Measurements from ENCODE around the gene TMEM144.

Gene TMEM144

DNA sequence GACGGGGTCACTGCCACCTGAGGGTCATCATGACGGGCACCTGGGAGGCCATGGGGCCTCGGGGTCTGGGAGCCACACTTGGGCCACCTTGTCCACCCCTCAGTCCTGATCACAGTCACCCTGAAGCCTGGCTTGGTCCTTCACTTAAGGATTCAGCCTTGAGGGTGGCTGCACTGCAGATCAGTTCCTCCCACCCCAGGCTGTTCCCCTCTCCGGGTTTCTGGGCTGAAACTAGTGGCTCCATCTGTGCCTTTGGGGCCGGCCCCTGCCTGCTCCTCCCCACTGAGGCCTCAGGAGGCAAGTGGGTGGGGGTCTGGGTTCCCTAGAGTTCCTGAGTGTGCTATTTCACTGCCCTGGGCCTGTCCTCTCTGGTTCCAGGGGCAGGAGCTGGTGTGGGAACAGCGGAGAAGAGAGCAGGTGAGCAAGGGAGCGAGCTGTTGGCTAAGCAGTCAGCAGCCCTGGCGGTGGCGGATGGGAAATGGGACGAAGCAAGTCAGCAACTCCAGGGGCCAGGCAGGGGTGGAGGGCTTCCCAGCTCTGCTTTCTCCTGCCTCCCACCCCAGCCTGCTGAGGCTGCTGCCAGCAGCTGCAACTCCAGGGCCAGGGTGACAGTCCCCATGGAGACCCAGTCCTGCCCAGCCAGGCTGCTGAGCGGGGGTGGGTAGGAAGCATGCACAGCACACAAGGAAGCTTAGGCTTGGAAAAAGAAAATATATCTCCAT, 81.2 kb downstream of the TMEM144 start:
- Mint-ChIP-seq H3K27me3 (ENCODE audit: low read depth, poor library complexity) (no peaks in the 10 kb centered on the region), H3K4me1 (no peaks in the 10 kb centered on the region), H3K4me3 (no peak overlapping the region), H3K36me3 (ENCODE audit: low read depth) (peaks cover 5% of the 10 kb centered on the region), H3K9me3 (peaks cover 44% of the 10 kb centered on the region), H3K27ac (no peak overlapping the region)
- TF ChIP-seq, protein P1, sequence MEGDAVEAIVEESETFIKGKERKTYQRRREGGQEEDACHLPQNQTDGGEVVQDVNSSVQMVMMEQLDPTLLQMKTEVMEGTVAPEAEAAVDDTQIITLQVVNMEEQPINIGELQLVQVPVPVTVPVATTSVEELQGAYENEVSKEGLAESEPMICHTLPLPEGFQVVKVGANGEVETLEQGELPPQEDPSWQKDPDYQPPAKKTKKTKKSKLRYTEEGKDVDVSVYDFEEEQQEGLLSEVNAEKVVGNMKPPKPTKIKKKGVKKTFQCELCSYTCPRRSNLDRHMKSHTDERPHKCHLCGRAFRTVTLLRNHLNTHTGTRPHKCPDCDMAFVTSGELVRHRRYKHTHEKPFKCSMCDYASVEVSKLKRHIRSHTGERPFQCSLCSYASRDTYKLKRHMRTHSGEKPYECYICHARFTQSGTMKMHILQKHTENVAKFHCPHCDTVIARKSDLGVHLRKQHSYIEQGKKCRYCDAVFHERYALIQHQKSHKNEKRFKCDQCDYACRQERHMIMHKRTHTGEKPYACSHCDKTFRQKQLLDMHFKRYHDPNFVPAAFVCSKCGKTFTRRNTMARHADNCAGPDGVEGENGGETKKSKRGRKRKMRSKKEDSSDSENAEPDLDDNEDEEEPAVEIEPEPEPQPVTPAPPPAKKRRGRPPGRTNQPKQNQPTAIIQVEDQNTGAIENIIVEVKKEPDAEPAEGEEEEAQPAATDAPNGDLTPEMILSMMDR (IDR thresholded peaks at IDR 0.05) = no peak
- DNase-seq = no peak

DNA sequence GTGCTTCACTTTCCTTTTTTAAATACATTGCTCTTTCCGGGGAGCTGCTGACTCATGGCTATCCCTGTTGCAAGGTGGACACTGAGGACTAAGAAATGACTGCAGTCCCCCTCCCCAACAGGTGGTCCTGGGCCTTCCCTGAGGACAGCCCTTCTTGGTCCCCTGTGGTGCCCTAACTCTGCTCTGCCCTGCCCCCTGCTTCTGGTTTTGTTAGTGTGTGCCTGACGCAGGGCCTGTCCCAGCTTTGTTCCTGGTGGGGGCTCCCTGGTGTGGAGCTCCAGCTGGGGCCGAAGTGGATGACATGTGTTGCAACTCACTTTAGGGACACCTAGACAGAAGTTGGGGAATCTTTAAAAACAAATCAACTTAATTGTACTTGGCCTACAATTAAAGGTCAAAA, 81.9 kb downstream of the TMEM144 start:
- H3K9me3 Mint-ChIP-seq = peaks cover 44% of the 10 kb centered on the region
- H3K27ac Mint-ChIP-seq = no peak overlapping the region
- H3K4me3 Mint-ChIP-seq = no peak overlapping the region
- H3K27me3 Mint-ChIP-seq (ENCODE audit: low read depth, poor library complexity) = no peaks in the 10 kb centered on the region
- TF ChIP-seq, protein P1 (IDR thresholded peaks at IDR 0.05) = no peak
- no peak for DNase-seq
- H3K4me1 Mint-ChIP-seq = no peaks in the 10 kb centered on the region
- H3K36me3 Mint-ChIP-seq (ENCODE audit: low read depth) = peaks cover 5% of the 10 kb centered on the region

DNA sequence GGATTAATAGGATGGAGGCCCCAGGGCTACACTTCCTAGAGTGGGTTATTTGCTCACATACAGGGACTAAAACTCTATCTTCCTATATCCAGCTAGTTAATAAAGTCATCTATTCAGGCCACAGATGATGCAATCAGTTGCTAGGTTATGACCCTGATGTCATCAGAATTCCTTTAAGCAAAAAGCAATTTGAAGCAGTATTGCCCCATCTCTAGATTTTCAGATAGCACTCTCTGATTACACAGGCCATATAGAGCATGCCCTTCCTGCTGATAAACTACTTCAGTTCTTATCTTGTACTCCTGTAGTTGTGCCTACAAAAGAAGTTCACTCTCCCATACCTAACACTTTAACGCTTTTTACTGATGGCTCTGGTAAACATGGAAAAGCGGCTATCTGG, 84.8 kb downstream of the TMEM144 start:
- TF ChIP-seq, protein P1 (IDR thresholded peaks at IDR 0.05) = no peak
- H3K4me1 Mint-ChIP-seq = no peaks in the 10 kb centered on the region
- no peak overlapping the region for H3K4me3 Mint-ChIP-seq
- peaks cover 5% of the 10 kb centered on the region for H3K36me3 Mint-ChIP-seq (ENCODE audit: low read depth)
- no peaks in the 10 kb centered on the region for H3K27me3 Mint-ChIP-seq (ENCODE audit: low read depth, poor library complexity)
- H3K9me3 Mint-ChIP-seq = peaks cover 62% of the 10 kb centered on the region
- H3K27ac Mint-ChIP-seq = no peak overlapping the region
- DNase-seq = no peak

DNA sequence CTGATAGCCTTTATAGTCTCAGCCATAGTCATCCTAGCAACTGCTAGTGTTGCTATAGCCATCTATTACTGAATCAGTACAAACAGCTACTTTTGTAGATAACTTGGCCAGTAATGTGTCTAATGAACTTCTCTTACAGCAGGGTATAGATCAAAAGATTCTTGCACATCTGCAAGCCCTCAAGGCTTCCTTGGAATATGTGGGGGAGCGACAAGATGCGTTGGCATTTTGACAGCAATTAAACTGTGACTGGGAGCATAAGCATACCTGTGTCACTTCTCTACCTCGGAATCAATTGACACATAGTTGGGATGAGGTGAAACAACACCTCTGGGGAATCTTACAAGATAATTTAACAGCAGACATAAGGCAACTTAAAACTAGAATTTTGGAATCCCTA, 87.6 kb downstream of the TMEM144 start:
- H3K4me1 Mint-ChIP-seq = no peaks in the 10 kb centered on the region
- TF ChIP-seq, protein P1 (IDR thresholded peaks at IDR 0.05) = no peak
- H3K4me3 Mint-ChIP-seq = no peak overlapping the region
- no peaks in the 10 kb centered on the region for H3K27me3 Mint-ChIP-seq (ENCODE audit: low read depth, poor library complexity)
- H3K9me3 Mint-ChIP-seq = peaks cover 54% of the 10 kb centered on the region
- H3K27ac Mint-ChIP-seq = no peak overlapping the region
- DNase-seq = no peak
- H3K36me3 Mint-ChIP-seq (ENCODE audit: low read depth) = no peaks in the 10 kb centered on the region

DNA sequence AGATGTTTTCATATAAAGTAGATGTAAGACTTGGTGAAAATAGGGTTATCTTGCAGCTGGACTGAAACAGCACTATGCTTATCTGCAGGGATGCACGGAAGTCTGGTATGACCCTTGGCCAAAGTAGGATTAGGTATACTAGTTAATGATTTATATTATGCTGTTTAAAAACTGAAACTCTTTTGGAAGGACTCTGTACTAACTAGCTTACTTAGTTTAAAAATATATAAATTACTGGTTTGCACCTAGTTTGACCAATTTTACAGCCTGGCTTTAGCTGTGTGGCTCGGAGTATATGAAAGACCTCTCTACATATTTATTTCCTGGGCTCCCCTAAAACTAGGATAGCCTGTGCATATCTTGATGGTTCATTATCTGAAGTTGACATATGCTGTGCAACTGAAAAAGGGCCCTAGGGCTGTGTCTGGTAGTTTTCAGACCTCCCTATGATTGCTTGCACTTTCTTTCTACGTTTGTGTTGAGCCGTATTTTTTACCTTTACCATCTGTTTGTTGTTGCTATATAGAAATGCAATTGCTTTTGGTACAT, 89.2 kb downstream of the TMEM144 start:
- Mint-ChIP-seq H3K36me3 (ENCODE audit: low read depth) (no peaks in the 10 kb centered on the region), H3K27ac (no peak overlapping the region), H3K4me3 (no peak overlapping the region), H3K4me1 (no peaks in the 10 kb centered on the region), H3K27me3 (ENCODE audit: low read depth, poor library complexity) (no peaks in the 10 kb centered on the region), H3K9me3 (peaks cover 41% of the 10 kb centered on the region)
- DNase-seq = no peak
- TF ChIP-seq, protein P1 (IDR thresholded peaks at IDR 0.05) = no peak

DNA sequence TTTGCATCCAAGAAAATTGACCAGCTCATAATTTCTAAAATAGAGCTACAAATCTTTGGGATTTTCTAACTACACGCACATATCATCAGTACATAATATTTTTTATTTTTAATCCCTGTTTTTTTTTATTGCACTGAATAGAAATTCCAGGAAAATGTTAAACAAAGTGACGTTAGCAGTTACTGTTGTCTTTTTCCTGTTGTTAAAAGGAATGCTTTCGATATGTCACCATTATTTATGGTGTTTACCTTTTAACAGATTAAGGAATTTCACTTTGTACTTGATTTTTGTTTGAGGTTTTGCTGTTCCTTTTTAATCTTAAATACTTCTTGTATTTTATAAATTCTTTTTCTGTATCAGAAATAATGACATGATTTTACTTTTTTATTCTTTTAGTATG, 89.7 kb downstream of the TMEM144 start:
- no peaks in the 10 kb centered on the region for H3K36me3 Mint-ChIP-seq (ENCODE audit: low read depth)
- no peak for DNase-seq
- no peaks in the 10 kb centered on the region for H3K4me1 Mint-ChIP-seq
- no peaks in the 10 kb centered on the region for H3K27me3 Mint-ChIP-seq (ENCODE audit: low read depth, poor library complexity)
- H3K4me3 Mint-ChIP-seq = no peak overlapping the region
- H3K27ac Mint-ChIP-seq = no peak overlapping the region
- TF ChIP-seq, protein P1 (IDR thresholded peaks at IDR 0.05) = no peak
- H3K9me3 Mint-ChIP-seq = peaks cover 38% of the 10 kb centered on the region
